GM23338 (cell line): ENCODE measurements around the gene WDR76. TPM values are rescaled to one million over a fixed set of nuclear protein-coding genes. Genes with fewer than 3 reads are reported as not detected.

Experiments
- JUNB ChIP-seq: IDR thresholded peaks from one replicate; pipeline ENCODE4 v1.6.1; 2016; ENCODE audit warnings: antibody characterized with exemption; ENCODE audit not compliant: unreplicated experiment
- ZNF114 ChIP-seq: fragments of 250-450 bp; sonication (Bioruptor Pico); IDR thresholded peaks from 2 replicates; pipeline ENCODE4 v1.5.0; 2020; ENCODE audit warnings: mild to moderate bottlenecking, moderate library complexity
- polyA plus RNA-seq: library from polyadenylated mRNA; unstranded; fragments of >200 nt; fragmentation: Nextera tagmentation; extraction: Ambion mirVana; gene quantifications from 2 replicates; pipeline ENCODE4 v1.2.1, GENCODE V29; 2016
- total RNA-seq: library from RNA; depleted of rRNA; stranded (reverse); fragments of >200 nt; shearing (Covaris generic); gene quantifications from 2 replicates; pipeline ENCODE4 v1.2.3, GENCODE V29; 2014
- TF ChIP-seq, protein P1 (sequence below): fragments of 250-450 bp; sonication (Bioruptor Pico); IDR thresholded peaks from 2 replicates; pipeline ENCODE4 v1.5.0; 2020; ENCODE audit warnings: mild to moderate bottlenecking, moderate library complexity
- TF ChIP-seq, protein P2 (sequence below): IDR thresholded peaks from one replicate; pipeline ENCODE4 v1.6.1; 2018; ENCODE audit warnings: antibody characterized with exemption; ENCODE audit not compliant: unreplicated experiment
- TF ChIP-seq, protein P3 (sequence below), 2 experiments: fragments of 200-600 bp in 1 of 2; sonication (generic) in 1 of 2; conservative IDR thresholded peaks; 2 replicates each; pipeline versions ENCODE4 v1.5.1 to v1.6.1; 2016 to 2017; ENCODE audit warnings: antibody characterized with exemption in 2 of 2, low read depth in 2 of 2, mild to moderate bottlenecking in 2 of 2, moderate library complexity in 1 of 2

Gene WDR76
- total and polyA plus RNA-seq, 2 experiments from 2014 or later = 9.7 to 17.8 TPM

DNA sequence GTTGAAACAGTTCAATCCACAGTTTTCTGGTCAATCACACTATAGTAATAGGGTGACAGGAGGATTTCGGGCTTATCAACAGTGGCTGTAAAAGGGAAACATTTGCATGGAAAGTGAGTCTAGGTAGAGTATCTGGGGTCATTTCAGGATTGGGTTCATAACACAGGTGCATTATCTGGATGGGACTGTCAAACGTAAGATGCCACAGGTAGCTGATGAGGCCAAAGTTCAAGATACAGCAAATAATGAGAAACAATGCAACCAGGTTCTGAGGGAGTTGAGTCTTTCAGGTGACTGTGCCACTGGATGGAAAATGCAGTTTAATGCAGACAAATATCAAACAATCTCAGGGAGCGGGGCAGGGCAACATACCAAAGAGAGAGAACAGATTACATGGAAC is 62.2 kb downstream of the WDR76 start (continued):
- TF ChIP-seq, protein P1, sequence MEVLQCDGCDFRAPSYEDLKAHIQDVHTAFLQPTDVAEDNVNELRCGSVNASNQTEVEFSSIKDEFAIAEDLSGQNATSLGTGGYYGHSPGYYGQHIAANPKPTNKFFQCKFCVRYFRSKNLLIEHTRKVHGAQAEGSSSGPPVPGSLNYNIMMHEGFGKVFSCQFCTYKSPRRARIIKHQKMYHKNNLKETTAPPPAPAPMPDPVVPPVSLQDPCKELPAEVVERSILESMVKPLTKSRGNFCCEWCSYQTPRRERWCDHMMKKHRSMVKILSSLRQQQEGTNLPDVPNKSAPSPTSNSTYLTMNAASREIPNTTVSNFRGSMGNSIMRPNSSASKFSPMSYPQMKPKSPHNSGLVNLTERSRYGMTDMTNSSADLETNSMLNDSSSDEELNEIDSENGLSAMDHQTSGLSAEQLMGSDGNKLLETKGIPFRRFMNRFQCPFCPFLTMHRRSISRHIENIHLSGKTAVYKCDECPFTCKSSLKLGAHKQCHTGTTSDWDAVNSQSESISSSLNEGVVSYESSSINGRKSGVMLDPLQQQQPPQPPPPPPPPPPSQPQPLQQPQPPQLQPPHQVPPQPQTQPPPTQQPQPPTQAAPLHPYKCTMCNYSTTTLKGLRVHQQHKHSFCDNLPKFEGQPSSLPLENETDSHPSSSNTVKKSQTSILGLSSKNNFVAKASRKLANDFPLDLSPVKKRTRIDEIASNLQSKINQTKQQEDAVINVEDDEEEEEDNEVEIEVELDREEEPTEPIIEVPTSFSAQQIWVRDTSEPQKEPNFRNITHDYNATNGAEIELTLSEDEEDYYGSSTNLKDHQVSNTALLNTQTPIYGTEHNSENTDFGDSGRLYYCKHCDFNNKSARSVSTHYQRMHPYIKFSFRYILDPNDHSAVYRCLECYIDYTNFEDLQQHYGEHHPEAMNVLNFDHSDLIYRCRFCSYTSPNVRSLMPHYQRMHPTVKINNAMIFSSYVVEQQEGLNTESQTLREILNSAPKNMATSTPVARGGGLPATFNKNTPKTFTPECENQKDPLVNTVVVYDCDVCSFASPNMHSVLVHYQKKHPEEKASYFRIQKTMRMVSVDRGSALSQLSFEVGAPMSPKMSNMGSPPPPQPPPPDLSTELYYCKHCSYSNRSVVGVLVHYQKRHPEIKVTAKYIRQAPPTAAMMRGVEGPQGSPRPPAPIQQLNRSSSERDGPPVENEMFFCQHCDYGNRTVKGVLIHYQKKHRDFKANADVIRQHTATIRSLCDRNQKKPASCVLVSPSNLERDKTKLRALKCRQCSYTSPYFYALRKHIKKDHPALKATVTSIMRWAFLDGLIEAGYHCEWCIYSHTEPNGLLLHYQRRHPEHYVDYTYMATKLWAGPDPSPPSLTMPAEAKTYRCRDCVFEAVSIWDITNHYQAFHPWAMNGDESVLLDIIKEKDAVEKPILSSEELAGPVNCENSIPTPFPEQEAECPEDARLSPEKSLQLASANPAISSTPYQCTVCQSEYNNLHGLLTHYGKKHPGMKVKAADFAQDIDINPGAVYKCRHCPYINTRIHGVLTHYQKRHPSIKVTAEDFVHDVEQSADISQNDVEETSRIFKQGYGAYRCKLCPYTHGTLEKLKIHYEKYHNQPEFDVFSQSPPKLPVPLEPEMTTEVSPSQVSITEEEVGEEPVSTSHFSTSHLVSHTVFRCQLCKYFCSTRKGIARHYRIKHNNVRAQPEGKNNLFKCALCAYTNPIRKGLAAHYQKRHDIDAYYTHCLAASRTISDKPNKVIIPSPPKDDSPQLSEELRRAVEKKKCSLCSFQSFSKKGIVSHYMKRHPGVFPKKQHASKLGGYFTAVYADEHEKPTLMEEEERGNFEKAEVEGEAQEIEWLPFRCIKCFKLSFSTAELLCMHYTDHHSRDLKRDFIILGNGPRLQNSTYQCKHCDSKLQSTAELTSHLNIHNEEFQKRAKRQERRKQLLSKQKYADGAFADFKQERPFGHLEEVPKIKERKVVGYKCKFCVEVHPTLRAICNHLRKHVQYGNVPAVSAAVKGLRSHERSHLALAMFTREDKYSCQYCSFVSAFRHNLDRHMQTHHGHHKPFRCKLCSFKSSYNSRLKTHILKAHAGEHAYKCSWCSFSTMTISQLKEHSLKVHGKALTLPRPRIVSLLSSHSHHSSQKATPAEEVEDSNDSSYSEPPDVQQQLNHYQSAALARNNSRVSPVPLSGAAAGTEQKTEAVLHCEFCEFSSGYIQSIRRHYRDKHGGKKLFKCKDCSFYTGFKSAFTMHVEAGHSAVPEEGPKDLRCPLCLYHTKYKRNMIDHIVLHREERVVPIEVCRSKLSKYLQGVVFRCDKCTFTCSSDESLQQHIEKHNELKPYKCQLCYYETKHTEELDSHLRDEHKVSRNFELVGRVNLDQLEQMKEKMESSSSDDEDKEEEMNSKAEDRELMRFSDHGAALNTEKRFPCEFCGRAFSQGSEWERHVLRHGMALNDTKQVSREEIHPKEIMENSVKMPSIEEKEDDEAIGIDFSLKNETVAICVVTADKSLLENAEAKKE (CRISPR knock-in tag) = no peak
- TF ChIP-seq, protein P2, sequence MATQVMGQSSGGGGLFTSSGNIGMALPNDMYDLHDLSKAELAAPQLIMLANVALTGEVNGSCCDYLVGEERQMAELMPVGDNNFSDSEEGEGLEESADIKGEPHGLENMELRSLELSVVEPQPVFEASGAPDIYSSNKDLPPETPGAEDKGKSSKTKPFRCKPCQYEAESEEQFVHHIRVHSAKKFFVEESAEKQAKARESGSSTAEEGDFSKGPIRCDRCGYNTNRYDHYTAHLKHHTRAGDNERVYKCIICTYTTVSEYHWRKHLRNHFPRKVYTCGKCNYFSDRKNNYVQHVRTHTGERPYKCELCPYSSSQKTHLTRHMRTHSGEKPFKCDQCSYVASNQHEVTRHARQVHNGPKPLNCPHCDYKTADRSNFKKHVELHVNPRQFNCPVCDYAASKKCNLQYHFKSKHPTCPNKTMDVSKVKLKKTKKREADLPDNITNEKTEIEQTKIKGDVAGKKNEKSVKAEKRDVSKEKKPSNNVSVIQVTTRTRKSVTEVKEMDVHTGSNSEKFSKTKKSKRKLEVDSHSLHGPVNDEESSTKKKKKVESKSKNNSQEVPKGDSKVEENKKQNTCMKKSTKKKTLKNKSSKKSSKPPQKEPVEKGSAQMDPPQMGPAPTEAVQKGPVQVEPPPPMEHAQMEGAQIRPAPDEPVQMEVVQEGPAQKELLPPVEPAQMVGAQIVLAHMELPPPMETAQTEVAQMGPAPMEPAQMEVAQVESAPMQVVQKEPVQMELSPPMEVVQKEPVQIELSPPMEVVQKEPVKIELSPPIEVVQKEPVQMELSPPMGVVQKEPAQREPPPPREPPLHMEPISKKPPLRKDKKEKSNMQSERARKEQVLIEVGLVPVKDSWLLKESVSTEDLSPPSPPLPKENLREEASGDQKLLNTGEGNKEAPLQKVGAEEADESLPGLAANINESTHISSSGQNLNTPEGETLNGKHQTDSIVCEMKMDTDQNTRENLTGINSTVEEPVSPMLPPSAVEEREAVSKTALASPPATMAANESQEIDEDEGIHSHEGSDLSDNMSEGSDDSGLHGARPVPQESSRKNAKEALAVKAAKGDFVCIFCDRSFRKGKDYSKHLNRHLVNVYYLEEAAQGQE = no peak
- no peak for TF ChIP-seq ZNF114 (CRISPR knock-in tag)
- TF ChIP-seq JUNB = no peak
- TF ChIP-seq, protein P3, sequence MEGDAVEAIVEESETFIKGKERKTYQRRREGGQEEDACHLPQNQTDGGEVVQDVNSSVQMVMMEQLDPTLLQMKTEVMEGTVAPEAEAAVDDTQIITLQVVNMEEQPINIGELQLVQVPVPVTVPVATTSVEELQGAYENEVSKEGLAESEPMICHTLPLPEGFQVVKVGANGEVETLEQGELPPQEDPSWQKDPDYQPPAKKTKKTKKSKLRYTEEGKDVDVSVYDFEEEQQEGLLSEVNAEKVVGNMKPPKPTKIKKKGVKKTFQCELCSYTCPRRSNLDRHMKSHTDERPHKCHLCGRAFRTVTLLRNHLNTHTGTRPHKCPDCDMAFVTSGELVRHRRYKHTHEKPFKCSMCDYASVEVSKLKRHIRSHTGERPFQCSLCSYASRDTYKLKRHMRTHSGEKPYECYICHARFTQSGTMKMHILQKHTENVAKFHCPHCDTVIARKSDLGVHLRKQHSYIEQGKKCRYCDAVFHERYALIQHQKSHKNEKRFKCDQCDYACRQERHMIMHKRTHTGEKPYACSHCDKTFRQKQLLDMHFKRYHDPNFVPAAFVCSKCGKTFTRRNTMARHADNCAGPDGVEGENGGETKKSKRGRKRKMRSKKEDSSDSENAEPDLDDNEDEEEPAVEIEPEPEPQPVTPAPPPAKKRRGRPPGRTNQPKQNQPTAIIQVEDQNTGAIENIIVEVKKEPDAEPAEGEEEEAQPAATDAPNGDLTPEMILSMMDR (conservative IDR thresholded peaks at IDR 0.05; ENCODE audit: low read depth in 2 of 2) = no peak
